Ishikawa (cell line): Measurements from ENCODE around the gene LTA4H.

Experiments
- CEBPB ChIP-seq: IDR thresholded peaks from 2 replicates; pipeline ENCODE4 v1.6.1; 2012
- CREB1 ChIP-seq: IDR thresholded peaks from 2 replicates; pipeline ENCODE4 v1.6.1; 2012; ENCODE audit warnings: low read depth
- EGR1 ChIP-seq: IDR thresholded peaks from 2 replicates; pipeline ENCODE4 v1.6.1; 2012
- EP300 ChIP-seq: IDR thresholded peaks from 2 replicates; pipeline ENCODE4 v1.6.1; 2012; ENCODE audit warnings: borderline replicate concordance
- FOXM1 ChIP-seq: IDR thresholded peaks from 2 replicates; pipeline ENCODE4 v1.6.1; 2012; ENCODE audit warnings: low read depth, borderline replicate concordance
- NFIC ChIP-seq: IDR thresholded peaks from 2 replicates; pipeline ENCODE4 v1.6.1; 2012
- RAD21 ChIP-seq: IDR thresholded peaks from 2 replicates; pipeline ENCODE4 v1.6.1; 2012; ENCODE audit warnings: low read depth
- REST ChIP-seq: IDR thresholded peaks from 2 replicates; pipeline ENCODE4 v1.6.1; 2012; ENCODE audit warnings: low read depth, mild to moderate bottlenecking
- TAF1 ChIP-seq: IDR thresholded peaks from 2 replicates; pipeline ENCODE4 v1.6.1; 2012; ENCODE audit warnings: low read depth, mild to moderate bottlenecking
- TCF12 ChIP-seq: IDR thresholded peaks from 2 replicates; pipeline ENCODE4 v1.6.1; 2012; ENCODE audit warnings: low read depth
- TEAD4 ChIP-seq: IDR thresholded peaks from 2 replicates; pipeline ENCODE4 v1.6.1; 2012
- YY1 ChIP-seq: IDR thresholded peaks from 2 replicates; pipeline ENCODE4 v1.6.1; 2012; ENCODE audit warnings: low read depth
- ZBTB7A ChIP-seq: IDR thresholded peaks from 2 replicates; pipeline ENCODE4 v1.6.1; 2012; ENCODE audit warnings: low read depth
- TF ChIP-seq, protein P1 (sequence below): IDR thresholded peaks from 2 replicates; pipeline ENCODE4 v1.6.1; 2012
- TF ChIP-seq, protein P2 (sequence below): IDR thresholded peaks from 2 replicates; pipeline ENCODE4 v1.6.1; 2012

Gene LTA4H

DNA sequence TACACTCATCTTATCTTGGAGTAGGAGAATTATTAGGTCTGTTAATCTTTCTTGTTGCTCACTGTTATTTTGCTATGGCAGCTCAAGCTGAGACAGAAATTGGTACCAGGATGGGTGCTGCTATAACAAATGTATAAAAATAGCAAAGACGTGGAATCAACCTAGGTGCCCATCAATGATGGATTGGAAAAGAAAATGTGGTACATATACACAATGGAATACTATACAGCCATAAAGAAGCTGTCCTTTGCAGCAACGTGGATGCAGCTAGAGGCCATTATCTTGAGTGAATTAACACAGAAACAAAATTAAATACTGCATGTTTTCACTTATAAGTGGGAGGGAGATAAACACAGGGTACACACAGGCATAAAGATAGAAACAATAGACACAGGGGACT is 14.8 kb upstream of the LTA4H start:
- TF ChIP-seq TCF12 (no peak), EP300 (no peak), TAF1 (no peak), ZBTB7A (no peak), NFIC (no peak), RAD21 (no peak), REST (no peak), YY1 (no peak), FOXM1 (no peak), CREB1 (no peak), EGR1 (no peak)
- TF ChIP-seq, protein P1, sequence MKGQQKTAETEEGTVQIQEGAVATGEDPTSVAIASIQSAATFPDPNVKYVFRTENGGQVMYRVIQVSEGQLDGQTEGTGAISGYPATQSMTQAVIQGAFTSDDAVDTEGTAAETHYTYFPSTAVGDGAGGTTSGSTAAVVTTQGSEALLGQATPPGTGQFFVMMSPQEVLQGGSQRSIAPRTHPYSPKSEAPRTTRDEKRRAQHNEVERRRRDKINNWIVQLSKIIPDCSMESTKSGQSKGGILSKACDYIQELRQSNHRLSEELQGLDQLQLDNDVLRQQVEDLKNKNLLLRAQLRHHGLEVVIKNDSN: no peak

DNA sequence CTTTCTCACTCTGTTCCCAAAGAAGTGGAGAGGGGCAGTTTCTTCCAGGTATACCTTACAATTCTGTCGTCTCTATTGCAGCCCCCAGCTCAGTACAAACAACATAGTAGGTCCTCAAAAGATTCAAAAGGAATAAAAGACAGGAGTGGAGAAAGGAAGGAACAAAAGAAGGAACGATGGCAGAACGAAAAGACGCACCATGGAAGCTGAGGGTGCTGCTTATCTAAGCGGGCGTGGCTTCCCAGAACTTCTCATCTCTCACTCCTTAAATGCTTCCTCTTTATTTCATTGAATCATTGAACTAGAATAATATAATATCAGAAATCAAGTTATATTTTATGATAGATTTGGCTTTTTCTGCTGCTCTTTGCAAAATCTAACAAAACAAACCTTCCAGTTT is 13.7 kb upstream of the LTA4H start:
- TF ChIP-seq TEAD4 (no peak), FOXM1 (no peak), ZBTB7A (no peak), EGR1 (no peak), RAD21 (no peak), YY1 (no peak), CREB1 (no peak), EP300 (no peak), NFIC (no peak), TCF12 (no peak), REST (no peak)
- TF ChIP-seq, protein P2, sequence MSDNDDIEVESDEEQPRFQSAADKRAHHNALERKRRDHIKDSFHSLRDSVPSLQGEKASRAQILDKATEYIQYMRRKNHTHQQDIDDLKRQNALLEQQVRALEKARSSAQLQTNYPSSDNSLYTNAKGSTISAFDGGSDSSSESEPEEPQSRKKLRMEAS: no peak
- TF ChIP-seq, protein P1: no peak

DNA sequence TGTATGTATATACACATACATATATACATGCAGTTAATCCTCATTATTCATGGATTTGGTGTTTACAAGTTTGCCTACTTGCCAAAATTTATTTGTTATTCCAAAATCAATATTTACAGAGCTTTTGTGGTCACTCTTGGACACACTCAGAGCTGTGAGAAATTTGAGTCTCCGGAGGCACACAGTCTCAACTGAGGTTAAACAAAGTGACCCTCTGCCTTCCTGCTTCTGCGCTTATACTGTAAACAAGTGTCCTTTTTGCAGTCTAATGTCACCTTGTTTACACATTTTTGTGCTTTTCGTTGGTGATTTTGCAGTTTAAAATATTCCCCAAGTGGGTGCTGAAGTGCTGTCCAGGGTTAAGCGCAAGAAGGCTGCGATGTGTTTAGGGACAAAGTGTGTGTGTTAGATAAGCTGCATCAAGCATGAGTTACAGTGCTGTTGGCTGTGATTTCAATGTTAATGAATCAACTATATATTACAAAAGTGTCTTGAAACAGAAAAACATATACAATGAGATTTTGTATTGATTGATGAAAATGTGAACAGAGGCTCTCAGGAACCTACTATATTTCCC is 13.1 kb upstream of the LTA4H start:
- TF ChIP-seq CREB1 (no peak), FOXM1 (no peak), EGR1 (no peak)
- TF ChIP-seq, protein P2: no peak

DNA sequence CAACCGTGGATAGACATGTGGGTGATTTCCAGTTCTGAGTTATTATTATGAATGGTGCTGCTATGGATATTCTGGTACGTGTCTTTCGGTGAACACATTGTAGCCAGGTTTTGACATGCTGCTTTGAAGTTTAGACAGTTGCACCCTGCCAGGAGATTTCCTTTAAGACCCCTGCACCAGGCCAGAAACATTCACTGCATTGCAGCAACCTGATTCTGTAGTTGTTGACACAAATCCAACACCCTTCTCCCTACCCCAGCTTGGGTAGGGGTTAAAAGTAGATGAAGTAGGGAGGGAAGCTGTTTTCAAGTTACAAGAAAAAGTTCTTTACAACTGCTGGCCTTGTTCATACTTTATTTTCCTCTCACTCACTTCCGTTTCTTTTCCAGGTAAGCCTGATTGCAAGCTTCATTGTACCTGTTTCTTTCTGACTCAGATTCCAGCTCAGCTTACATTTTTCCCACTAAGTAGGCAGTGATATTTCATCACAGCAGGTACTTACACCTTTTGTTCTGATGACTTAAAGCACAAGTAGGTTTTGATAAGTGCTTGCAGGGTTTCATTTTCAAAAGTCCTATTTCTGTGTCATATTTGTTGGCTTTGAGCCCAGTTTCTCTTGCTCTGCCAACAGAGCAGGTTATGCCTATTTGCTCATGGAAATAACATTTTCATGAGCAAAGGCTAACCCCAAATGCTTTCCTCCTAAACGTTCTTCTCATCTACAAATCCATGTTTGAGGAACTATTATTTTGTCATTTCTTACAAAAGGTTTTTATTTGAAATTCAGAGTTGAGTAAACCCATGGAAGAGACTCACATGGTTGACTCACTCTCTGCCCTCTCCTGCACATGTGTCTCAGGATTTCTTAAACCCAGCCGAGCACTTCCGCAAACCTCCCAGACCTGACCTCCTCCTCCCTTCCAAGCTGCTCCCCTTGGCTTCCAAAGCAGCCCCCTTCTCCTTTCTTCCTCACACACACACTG is 12.1 kb upstream of the LTA4H start:
- TF ChIP-seq EP300: peak; percentile 27; the same call in 1 of the 2 replicates
- peak; percentile 36; the same call in 1 of the 2 replicates for TF ChIP-seq TEAD4
- TF ChIP-seq, protein P1: no peak
- no peak for TF ChIP-seq ZBTB7A
- TF ChIP-seq EGR1: no peak
- peak; percentile 87 for TF ChIP-seq NFIC
- TF ChIP-seq CREB1: 0 out of 2 replicates have a peak, but pooled peaks have one; percentile 14
- TF ChIP-seq TCF12: peak; percentile 33; the same call in 1 of the 2 replicates
- TF ChIP-seq, protein P2: no peak; the same call in 1 of the 2 replicates
- TF ChIP-seq CEBPB: peak; percentile 67; the same call in 1 of the 2 replicates
- TF ChIP-seq TAF1: no peak
- TF ChIP-seq FOXM1: no peak
- TF ChIP-seq YY1: no peak
- no peak for TF ChIP-seq REST
- TF ChIP-seq RAD21: no peak
